ENCODE measurements around the gene MGMT.
A peak's percentile ranks its signal among the peaks of the same experiment; 100 is the strongest.

Gene MGMT

GRCh38 chr10:129459762-129460539, 7.1 kb upstream of the MGMT start:
- DNase-seq, result no peak

- DNase-seq, result no peak
Observed at GRCh38 chr10:129462257-129462795, 4.7 kb upstream of the MGMT start.

- DNase-seq, result no peak
Observed at GRCh38 chr10:129464251-129464650, 2.8 kb upstream of the MGMT start.

- no peak for DNase-seq
Observed at GRCh38 chr10:129465796-129466702, 992 bp upstream of the MGMT start.

- DNase-seq, result peak in 2 of 5 experiments; percentile 8 to 13
Observed at GRCh38 chr10:129467359-129468064, 471 bp downstream of the MGMT start.

GRCh38 chr10:129468187-129468586, 1.1 kb downstream of the MGMT start:
- DNase-seq, result no peak

GRCh38 chr10:129470103-129470851, 3.2 kb downstream of the MGMT start:
- no peak for DNase-seq

- no peak for DNase-seq
Observed at GRCh38 chr10:129471447-129472175, 4.6 kb downstream of the MGMT start.

GRCh38 chr10:129472696-129473555, 5.9 kb downstream of the MGMT start:
- no peak for DNase-seq

- no peak for DNase-seq
Observed at GRCh38 chr10:129474642-129475041, 7.6 kb downstream of the MGMT start.

GRCh38 chr10:129476431-129476830, 9.4 kb downstream of the MGMT start:
- DNase-seq, result no peak

- DNase-seq, result no peak
Observed at GRCh38 chr10:129477051-129477450, 10.0 kb downstream of the MGMT start.

- no peak for DNase-seq
Observed at GRCh38 chr10:129481641-129482040, 14.6 kb downstream of the MGMT start.

GRCh38 chr10:129483430-129484010, 16.5 kb downstream of the MGMT start:
- no peak for DNase-seq

- DNase-seq, result no peak
Observed at GRCh38 chr10:129486805-129487204, 19.8 kb downstream of the MGMT start.

- peak in 1 of 5 experiments; percentile 29 for DNase-seq
Observed at GRCh38 chr10:129491123-129491734, 24.2 kb downstream of the MGMT start.

GRCh38 chr10:129494176-129494575, 27.1 kb downstream of the MGMT start:
- DNase-seq, result no peak

GRCh38 chr10:129494740-129495139, 27.7 kb downstream of the MGMT start:
- DNase-seq, result no peak

GRCh38 chr10:129495256-129495655, 28.2 kb downstream of the MGMT start:
- no peak for DNase-seq
